ENCODE results near the gene BCO1.
"Not testable (repeated sequence)": the region's sequence is repeated elsewhere in the genome, so short reads cannot be mapped to it uniquely, and the experiment has no call there.

The BCO1 gene, protein sequence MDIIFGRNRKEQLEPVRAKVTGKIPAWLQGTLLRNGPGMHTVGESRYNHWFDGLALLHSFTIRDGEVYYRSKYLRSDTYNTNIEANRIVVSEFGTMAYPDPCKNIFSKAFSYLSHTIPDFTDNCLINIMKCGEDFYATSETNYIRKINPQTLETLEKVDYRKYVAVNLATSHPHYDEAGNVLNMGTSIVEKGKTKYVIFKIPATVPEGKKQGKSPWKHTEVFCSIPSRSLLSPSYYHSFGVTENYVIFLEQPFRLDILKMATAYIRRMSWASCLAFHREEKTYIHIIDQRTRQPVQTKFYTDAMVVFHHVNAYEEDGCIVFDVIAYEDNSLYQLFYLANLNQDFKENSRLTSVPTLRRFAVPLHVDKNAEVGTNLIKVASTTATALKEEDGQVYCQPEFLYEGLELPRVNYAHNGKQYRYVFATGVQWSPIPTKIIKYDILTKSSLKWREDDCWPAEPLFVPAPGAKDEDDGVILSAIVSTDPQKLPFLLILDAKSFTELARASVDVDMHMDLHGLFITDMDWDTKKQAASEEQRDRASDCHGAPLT

DNA sequence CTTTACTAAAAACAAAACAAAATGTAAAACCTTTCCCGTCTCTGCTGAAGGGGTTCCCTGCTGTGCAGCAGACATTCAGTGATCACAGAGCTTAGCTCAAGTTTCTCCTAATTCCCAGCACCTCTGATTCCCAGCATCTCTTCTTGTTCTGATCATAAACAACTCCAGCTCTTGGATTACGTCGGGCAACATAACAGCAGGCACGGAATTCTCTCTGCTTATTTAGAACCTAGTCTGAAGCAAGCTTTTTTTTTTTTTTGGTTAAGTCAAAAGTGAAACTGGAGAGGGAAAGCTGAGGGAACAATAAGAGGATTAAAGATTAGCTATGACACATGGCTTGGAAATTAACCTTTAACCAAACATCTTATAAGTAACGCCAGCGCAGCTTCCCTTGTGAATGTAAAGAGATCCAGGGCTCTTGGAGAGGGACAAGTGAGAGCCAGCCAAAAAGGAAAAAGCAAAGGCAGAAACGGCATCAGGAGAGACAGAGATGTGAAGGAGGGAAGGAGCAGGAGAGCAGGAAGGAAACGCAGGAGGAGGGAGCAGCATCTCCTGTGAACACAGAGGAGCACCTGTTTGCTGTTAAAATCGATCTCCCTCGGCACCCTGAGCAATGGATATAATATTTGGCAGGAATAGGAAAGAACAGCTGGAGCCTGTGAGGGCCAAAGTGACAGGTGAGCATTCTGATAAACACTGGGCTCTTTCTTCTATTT, at the start of gene BCO1:
TSS of gene BCO1 (plus strand) at position 394 of the 716 bp plus-strand sequence. CDS start at position 614, 220 bp downstream.
- DNase-seq (ENCODE audit: low read depth): no peak

DNA sequence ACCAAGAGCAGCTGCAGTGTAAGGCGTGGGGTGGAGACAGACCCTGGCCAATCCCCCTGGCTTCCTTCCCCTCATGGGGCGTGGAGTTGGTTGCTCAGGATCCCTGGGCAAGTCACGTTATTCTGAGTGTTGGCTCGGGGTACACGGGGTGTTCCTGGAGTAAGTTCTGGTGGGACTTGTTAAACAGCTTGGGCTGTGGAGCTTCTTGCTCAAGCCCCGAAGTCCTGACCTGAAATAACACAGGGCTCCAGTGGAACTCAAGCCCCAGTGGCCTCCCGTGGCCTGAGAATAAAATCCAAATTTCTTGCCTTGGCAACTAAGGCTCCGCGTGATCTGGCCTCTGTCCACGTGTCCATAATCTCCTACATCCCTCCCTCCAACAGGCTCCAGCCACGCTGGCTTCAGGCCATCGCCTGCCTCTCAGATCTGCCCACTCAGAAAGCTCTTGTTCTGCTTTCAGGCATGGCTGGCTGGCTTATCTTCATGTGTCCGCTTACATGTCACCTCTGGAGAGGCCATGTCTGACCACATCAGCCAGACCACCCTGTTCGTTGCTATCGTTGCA, 49.3 kb upstream of the BCO1 start:
- peak; percentile 28 for DNase-seq (ENCODE audit: low read depth)

DNA sequence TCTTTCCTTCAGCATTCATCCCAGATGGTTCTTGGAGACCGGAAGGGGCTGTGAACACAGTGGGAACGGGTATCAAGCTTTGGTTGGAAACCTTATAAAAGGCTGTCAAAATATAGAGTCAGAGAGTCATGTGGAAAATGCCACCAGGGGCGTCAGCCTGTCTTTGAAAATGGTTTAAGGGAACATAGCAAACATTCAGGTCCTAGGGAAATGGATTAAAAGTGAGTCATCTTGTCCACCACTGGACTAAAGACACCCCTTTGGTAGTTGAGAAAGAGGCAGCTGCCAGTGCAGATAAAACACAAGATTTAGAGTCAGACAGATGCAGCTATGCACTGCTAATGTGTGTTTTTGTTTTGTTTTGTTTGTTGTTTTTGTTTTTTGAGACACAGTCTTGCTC, 47.8 kb upstream of the BCO1 start:
- no peak for DNase-seq (ENCODE audit: low read depth)

DNA sequence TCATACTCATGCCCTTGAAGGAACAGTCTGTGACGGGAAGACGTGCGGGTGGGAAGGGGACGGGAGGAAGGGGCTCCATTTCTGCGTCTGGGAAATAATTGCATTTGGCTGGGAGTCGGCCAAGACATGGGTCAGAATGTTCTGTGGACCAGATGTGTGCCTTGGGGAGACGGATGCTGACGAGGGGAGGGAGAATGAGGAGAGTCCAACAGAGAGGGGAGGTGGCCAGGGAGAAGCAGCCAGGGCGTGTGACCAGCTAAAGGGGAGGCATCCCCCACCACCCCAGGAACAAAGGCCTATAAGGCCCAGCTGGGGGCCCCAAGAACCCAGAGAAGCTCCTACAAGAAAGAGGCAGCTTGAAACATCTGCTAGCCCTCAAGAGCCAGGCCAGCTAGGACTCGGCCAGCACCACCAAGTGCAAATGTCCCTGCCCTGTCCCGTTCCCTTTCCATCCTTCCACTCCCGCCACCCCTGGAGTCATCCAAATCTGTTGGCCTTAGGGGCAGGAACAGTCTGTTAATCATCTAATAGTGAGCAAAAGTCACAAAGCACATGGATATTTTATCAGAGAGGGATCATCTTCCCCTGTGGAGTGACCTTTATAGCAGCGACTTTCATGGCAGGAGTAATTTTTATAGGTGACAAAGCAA, 42.5 kb upstream of the BCO1 start:
- no peak for DNase-seq (ENCODE audit: low read depth)

DNA sequence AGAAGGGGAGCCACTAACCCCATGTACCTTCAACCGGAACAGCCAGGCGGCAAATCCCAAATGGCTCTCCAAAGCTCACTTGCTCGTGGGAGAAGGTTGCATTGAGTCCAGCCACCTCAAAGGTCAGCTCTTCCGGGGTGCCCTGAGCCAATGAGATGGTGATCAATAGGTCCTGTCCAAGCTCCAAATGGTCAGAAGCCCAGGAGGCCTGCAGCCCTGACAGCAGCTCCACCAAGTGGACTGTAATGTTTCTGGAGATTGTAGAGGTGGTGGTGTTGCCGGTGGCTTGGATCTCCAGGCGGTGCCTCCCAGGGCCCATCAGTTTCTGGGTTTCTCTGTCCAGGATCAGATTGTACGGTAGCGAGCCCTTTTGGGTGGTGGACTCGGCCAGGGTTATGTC, 39.9 kb upstream of the BCO1 start:
- no peak for DNase-seq (ENCODE audit: low read depth)

DNA sequence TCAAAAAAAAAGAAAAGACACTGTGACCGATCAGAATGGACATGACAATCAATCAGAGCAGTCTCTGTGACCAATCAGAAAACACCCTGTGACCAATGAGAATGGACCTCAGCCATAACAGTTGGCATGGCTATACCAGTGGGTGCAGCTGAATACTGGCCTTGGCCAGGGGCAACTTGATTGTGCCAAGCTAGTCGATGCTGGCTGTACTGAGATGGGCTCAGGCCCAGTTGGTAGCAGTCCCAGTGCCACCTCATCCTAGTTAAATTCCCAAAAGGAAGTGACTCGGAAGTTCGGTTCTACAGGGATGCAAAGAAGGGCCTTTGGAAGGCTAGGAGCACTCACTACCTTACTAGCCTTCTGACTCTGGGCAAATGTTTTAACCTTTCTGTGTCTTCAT, 37.2 kb upstream of the BCO1 start:
- DNase-seq (ENCODE audit: low read depth): no peak

DNA sequence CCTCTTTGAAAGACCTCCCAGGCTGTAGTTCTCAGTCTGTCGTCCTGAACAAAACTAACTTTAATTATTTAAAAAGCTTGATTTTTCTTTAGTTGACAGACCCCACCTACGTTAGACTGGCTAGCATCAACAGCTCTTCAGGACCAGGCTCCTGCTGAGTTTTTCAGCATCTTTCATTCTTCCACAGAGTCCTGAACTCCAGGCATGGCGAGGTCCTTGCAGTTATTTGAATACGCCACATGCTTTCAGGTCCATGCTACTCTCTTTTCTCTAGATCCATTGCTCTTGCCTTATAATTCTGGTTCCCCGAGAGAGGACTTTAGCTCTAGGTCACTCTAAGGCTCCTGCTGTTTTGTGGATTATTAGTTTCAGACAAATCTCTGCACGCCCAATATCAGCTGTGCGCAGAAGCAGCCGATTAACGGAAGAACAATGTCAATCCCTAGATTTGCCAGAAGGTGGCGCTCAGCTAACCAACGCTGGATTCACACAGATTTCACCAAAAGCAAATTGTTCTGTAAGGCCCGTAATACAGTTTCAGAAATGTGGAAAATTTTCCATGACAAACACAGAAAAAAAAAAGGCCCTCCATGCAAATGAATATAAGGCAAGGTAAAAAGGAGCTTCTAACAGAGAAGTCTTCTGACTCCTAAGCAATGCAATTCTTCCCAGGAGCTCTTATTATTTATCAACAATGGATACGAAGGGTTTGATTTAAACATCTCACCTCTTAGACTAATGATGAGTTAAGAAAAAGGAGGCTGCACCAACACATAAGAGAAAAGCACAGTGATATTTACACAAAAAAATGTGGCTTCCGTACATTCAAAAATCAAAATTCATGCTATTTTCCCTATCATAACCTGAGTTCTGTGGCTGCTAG, 33.5 kb upstream of the BCO1 start:
- no peak for DNase-seq (ENCODE audit: low read depth)

DNA sequence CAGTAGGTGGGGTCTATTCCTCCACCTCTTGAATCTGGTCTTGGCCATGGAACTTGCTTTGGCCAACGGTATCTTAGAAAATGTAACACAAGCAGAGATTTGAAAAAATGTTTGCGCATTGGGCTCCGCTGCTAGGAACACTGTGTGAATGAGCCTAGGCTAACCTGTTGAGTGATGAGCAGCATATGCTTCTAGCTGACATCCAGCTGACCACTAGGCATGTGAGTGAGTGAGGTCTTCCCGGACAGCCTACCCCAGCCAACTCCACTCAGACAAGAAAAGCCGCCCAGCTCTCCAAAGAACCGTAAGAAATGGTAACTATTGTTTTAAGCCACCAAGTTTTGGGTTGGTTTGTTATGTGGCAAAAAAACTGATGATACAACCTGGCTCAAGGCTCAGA, 31.4 kb upstream of the BCO1 start:
- no peak for DNase-seq (ENCODE audit: low read depth)

DNA sequence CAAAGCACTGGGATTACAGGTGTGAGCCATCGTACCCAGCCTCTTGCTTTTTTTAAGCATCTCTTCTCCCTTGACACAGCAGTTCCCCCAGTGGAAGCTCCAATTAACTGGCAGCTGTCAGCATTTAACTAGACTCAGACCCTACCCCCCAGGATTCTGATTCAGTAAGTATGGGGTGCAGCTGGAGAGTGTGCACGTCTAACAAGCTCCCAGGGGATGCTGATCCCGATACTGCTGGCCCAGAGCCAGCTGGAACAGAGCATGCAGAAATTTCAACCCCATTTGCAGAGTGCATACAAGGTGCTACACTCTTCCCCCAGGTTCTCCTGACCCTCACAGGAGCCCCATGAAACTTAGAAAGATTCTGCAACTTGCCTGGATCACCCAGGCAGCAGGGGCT, 27.7 kb upstream of the BCO1 start:
- no peak for DNase-seq (ENCODE audit: low read depth)

DNA sequence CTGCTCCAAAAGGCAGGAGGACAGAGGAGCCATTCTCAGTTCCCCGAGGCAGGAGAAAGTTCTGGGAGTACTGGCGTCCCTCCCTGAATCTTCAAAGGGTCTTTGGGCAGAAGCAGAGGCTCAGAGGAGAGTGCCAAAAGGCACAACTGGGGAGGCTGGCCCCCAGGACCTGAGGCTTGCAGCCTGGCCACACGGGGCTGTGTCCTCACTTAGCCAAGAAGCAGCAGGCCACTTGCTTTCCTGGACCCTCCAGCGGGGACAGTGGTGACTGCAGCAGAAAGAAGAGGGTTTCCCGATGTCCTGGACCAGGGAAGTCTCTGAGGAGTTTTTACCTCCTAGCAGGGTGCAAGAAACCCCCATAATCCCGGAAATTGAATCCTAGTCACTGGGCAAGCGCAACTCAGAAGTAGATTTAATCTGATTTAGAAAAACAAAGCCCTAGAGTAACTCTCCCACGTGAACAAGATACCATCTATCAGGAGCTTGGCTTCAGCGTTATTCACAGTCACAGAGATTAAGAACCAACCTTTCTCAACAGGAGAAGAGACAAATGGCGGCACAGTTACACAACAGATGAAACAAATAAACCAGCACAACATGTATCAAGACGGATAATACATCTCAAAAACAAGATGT, 25.5 kb upstream of the BCO1 start:
- no peak for DNase-seq (ENCODE audit: low read depth)

DNA sequence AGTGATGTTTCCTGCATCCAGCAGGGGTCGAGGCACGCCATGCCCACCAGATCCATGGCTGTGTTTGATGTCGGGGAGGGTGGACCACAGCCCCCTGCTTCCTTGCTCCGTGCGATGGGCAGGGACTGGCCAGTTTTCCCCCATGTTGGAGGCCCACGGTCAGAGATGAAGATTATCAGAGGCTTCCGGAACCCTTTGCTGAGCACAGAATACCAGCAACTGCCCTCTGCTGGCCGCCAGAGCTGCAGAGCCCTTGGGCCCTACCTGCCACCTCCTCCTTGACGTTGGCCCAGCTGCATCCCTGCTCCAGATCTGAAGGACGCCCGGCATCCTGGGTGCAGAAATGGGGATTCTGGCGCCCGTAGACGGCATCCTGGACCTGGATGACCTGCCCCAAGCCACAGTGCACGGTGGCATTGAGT, 23.7 kb upstream of the BCO1 start:
- no peak for DNase-seq (ENCODE audit: low read depth)

DNA sequence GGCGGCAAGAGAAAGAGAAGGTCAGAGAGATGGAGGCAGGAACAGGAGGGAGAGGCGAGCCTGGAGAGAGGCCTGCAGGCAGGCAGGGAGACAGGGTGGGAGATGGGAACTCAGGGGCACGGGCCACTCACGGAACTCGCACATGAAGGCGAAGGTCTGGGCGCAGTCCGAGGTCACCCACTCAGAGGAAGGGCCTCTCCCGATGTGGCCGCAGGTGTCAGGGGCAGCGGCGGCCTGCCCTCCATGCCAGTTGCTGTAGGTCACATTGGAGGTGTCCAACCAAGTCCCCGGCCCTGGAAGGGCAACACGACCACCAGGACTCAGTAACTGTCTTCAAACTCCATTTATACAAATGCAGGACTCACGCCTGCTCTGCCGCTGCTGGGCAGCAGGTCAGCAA, 22.4 kb upstream of the BCO1 start:
- DNase-seq (ENCODE audit: low read depth): no peak

DNA sequence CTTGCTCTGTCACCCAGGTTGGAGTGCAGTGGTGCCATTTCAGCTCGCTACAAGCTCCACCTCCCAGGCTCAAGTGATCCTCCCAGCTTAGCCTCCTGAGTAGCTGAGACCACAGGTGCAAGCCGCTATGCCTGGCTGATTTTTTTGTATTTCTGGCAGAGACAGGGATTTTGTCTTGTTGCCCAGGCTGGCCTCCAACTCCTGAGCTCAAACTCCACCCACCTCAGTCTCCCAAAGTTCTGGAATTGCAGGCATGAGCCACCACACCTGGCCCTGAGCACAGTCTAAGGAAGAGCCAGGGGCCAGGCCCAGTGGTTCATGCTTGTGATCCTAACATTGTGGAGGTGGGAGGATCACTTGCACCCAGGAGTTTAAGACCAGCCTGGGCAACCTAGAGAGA, 21.8 kb upstream of the BCO1 start:
- no peak for DNase-seq (ENCODE audit: low read depth)

DNA sequence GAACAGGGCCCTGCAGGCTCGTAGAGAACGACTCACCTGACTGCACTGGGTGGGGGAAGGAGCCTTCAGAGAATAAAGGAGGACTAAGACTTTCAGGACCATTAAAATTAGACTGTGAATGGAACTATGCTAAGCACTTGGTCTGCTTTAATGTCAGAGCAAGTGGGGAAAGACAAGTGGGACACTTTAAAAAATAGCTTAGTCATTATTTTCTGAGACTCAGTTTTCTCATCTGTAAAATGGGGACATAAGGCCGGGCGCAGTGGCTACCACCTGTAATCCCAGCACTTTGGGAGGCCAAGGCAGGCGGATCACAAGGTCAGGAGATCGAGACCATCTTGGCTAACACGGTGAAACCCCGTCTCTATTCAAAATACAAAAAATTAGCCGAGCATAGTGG, 19.3 kb upstream of the BCO1 start:
- no peak for DNase-seq (ENCODE audit: low read depth)

DNA sequence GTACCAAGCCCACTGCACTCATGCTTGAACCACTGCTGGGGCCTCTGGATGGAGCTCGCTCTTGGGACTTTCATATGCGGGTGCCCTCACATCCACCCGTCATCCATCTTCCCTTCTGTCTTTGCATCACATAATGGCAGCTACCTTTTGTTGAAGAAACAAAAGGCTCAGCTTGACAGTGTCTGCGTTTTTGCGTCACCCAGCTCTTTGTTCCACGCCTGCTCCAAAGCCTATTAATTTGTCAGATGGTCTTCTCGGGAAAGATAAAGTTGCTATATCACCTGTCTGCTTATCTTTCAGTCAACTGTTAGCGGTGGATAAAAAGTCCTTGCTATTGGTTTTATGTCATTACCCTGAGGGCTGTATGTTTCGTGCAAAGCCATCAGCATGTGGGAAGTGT, 18.1 kb upstream of the BCO1 start:
- DNase-seq (ENCODE audit: low read depth): no peak

DNA sequence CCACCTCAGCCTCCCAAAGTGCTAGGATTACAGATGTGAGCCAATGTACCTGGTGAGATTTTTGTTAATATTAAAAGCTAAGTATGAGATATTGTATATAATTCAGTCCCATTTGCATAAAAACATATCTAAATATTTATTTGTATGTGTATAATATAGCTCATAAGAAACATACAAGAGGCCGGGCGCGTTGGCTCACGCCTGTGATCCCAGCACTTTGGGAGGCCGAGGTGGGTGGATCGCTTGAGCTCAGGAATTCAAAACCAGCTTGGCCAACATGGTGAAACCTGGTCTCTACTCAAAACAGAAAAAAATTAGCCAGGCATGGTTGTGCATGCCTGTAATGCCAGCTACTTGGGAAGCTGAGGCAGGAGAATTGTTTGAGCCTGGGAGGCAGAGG, 16.8 kb upstream of the BCO1 start:
- DNase-seq (ENCODE audit: low read depth): no peak

DNA sequence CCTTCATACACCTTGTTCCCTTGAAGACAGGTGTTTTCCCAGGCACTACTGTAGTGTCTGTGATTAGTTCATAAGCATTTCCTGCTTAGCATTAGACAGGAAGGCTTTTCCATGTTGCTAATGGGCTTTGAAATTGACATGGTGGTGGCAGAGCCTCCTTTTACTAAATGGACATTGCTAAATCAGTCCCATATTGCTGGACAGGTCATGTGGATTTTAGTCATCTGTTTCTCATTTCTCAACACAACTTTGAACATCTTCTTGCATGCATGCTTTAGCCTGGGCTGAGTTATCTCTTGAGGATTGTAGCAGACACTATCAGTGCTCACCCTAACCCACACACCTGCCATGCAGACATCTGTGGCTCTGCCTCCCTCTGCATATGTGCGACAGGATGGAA, 13.7 kb upstream of the BCO1 start:
- no peak for DNase-seq (ENCODE audit: low read depth)

DNA sequence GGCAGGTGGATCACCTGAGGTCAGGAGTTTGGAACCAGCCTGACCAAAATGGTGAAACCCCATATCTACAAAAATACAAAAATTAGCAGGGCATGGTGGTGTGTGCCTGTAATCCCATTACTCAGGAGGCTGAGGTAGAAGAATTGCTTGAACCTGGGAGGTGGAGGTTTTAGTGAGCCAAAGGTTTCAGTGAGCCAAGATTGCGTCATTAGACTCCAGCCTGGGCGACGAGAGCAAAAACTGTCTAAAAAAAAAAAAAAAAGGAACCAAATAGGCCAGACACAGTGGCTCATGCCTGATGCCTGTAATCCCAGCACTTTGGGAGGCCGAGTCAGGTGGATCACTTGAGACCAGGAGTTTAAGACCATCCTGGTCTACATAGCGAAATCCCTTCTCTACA, 12.8 kb upstream of the BCO1 start:
- DNase-seq (ENCODE audit: low read depth): not testable (repeated sequence)

DNA sequence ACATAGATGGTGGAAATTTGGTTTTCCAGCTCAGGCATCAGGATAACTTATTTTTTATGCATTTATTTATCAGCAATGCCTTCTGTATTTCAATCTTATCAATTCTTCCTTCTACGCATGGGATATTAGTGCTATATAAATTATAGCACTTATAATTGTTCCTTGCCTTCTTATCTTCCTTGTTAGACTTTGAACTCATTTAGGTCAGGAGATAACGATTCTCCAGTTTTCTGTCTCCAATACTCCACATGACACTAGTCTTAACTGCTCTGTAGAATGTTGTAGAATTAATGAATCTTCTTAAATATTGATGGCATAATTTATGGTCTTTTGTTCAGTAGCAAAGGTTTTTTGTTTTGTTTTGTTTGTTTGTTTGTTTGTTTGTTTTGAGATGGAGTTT, 10.7 kb upstream of the BCO1 start:
- no peak for DNase-seq (ENCODE audit: low read depth)

DNA sequence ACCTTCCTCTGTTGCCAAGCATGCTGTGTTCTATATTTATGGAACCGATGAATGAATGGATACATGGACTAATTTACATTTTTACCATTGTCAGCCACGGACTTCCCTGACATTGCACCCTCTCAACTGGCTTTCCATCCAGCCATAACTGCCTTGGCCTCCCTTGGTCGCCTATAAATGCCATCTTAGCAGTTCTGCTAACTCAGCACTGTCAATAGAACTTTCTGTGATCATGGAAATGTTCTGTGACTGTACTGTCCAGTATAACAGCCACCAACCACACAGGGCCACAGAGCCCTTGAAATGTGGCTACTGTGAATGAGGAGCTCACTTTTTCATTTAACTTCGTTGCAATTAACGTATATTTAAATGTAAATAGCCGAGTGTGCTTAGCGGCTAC, 8.7 kb upstream of the BCO1 start:
- no peak for DNase-seq (ENCODE audit: low read depth)

DNA sequence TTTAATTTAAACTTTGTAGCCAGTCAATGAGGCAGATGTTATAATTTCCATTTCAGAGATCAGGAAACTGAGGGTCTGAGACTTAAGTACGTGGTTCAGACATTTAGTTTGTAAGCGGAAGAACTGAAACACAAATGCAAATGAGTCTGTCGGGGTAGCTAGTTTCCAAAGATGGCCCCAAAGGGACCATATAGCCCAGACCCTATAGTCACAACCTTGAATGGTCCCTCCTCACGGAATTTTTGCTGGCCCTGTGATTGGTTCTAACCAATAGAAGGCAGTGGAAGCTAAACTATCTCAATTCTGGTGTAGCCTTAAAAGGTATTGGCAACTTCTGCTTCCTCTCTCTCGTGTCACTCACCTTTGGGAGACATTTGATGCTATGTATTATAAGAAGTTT, 7.5 kb upstream of the BCO1 start:
- DNase-seq (ENCODE audit: low read depth): no peak
